ENCODE data around the gene FBXL13.
"Not testable (repeated sequence)": the region's sequence is repeated elsewhere in the genome, so short reads cannot be mapped to it uniquely, and the experiment has no call there.

FBXL13 gene

DNA sequence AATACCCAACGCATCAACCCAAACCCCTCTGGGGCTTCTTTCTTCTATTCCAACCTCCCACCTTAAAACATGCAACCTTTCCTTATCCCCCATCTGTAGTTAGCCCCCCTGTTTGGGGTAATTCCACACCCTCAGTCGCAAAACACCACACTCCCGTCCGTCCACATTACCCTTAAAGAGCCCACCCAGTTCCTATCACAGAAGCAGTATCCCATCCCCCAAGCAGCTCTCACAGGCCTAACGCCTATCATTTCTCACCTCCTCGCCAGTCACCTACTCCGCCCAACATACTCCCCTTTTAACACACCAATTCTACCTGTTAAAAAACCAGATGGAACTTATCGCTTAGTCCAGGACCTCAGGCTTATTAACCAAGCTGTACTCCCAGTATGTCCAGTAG lies 98.1 kb downstream of the FBXL13 start:
- TF ChIP-seq, protein P1, sequence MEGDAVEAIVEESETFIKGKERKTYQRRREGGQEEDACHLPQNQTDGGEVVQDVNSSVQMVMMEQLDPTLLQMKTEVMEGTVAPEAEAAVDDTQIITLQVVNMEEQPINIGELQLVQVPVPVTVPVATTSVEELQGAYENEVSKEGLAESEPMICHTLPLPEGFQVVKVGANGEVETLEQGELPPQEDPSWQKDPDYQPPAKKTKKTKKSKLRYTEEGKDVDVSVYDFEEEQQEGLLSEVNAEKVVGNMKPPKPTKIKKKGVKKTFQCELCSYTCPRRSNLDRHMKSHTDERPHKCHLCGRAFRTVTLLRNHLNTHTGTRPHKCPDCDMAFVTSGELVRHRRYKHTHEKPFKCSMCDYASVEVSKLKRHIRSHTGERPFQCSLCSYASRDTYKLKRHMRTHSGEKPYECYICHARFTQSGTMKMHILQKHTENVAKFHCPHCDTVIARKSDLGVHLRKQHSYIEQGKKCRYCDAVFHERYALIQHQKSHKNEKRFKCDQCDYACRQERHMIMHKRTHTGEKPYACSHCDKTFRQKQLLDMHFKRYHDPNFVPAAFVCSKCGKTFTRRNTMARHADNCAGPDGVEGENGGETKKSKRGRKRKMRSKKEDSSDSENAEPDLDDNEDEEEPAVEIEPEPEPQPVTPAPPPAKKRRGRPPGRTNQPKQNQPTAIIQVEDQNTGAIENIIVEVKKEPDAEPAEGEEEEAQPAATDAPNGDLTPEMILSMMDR (IDR thresholded peaks at IDR 0.05; ENCODE audit: control insufficient read depth, extremely low read depth, insufficient read depth) = no peak
- DNase-seq (ENCODE audit: low read depth) = no peak
- no peak overlapping the region for H3K4me3 ChIP-seq (ENCODE audit: low read depth, low read length)

GRCh38 chr7:102975854-102976253 lies 98.7 kb downstream of the FBXL13 start:
- no peak overlapping the region for H3K4me3 ChIP-seq (ENCODE audit: low read depth, low read length)
- DNase-seq (ENCODE audit: low read depth) = no peak
- TF ChIP-seq, protein P1 (IDR thresholded peaks at IDR 0.05; ENCODE audit: control insufficient read depth, extremely low read depth, insufficient read depth) = no peak

DNA sequence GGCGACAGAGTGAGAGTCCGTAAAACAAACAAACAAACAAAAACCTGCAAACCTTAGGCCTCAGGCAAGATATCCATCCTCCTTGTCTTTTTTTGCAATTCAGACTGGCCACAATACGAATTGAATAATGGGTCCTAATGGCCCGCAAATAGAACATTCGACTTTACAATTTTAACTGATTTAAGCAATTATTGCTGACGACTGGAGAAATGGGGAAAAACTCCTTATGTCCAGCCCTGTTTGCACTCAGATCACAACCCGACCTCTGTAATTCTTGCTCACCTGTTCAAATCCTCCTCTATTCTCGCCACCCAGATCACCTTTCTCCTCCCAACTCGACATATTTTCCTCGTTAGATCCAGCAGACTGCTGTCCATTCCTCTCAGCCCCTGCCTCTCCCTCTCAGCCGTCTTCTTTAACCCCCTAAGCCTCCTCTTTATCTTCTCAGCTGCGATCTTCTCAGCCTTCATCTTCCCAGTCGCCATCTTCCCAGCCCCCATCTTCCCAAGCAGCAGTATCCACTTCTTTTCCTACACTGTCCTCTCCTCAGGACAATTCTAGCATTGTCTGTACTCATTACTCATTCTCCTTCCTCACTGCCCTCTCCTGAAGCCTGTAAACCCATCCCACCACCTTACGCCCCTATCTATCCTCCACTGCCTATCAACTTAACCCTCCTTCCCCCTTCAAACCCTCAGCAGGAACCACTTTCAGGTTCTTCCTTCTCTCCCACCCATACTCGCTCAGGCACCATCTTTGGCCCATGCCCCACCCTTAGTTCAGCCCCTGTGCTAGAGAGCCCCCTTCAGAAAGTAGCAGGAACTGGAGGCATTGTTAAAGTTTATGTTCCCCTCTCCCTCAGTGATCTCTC lies 100.0 kb downstream of the FBXL13 start:
- TF ChIP-seq, protein P1 (IDR thresholded peaks at IDR 0.05; ENCODE audit: control insufficient read depth, extremely low read depth, insufficient read depth) = no peak
- DNase-seq (ENCODE audit: low read depth) = no peak
- no peak overlapping the region for H3K4me3 ChIP-seq (ENCODE audit: low read depth, low read length)

DNA sequence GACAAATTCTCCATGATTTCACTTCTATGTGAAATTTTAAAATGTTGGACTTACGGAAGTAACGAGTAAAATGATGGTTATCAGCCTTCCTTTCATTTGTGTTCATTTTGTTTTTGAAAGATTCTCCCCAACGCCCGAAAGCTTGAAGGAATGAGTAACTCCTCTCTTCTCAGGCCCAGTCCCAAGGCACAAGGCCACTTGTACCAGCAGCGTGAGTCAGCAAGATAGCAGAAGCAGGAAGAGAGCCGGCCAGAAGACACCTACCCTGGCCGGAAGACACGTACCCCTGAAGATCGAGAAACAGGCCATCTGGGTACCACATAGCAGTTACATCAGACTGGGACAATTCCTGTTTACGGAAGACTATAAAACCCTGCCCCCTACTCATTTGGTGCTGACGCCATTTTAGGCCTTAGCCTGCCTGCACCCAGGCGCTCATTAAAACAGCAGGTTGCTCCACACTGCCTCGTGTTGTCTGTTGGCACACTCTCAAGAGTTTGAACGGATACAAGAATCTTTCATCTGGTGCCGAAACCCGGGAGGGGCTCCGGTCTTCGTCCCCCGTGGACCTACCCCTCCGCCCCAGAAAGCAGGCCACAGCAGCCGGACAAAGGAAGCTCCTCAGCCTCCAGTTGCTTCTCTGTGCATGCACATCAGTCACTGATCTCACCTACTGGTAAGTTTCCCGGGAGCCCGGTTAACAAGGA lies 101.3 kb downstream of the FBXL13 start:
- DNase-seq (ENCODE audit: low read depth) = no peak
- no peak overlapping the region for H3K4me3 ChIP-seq (ENCODE audit: low read depth, low read length)

DNA sequence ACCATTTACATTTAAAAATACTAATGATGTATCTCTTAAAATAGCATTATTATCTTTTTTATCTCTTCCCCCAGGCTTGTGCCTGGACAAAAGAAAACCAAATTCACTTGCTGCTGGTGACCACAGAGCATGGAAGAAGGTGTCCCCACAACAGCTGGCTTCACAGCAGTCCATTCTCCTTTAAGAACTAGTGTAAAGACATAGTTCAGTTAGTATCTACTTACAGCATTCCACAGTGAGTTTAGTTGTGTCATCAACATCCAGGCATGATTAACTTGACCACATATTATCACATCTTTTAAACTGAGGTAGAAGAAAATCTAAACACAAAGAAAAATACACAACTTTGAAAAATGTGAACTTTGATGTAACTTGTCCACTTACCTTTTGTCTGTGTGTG lies 106.8 kb downstream of the FBXL13 start:
- TF ChIP-seq, protein P1 (IDR thresholded peaks at IDR 0.05; ENCODE audit: control insufficient read depth, extremely low read depth, insufficient read depth) = no peak
- no peak for DNase-seq (ENCODE audit: low read depth)
- H3K4me3 ChIP-seq (ENCODE audit: low read depth, low read length) = no peak overlapping the region

More for the DNA sequence above, 101.3 kb downstream of the FBXL13 start:
- TF ChIP-seq, protein P1 (IDR thresholded peaks at IDR 0.05; ENCODE audit: control insufficient read depth, extremely low read depth, insufficient read depth) = no peak

DNA sequence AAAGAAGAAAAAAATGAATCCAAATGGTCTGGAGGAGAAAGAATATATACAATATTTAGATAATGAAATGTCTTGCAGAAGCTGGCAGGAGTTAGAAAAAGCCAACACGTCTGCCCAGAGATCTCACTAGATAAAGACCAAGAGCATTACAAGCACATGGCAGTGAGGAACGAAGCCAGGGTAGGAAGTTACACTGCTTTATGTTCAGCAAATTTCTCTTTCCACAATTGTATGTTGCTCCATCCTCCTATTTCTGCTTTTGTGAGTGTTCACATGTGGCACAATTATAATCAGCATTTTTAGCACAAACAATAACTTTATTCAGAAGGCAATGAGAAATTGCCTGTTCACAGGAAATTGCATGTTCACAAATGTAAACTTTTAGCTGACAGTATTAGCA lies 108.1 kb downstream of the FBXL13 start:
- no peak overlapping the region for H3K4me3 ChIP-seq (ENCODE audit: low read depth, low read length)
- DNase-seq (ENCODE audit: low read depth) = no peak
- TF ChIP-seq, protein P1 (IDR thresholded peaks at IDR 0.05; ENCODE audit: control insufficient read depth, extremely low read depth, insufficient read depth) = no peak

GRCh38 chr7:102961993-102962392 lies 112.6 kb downstream of the FBXL13 start:
- not testable (repeated sequence) for DNase-seq (ENCODE audit: low read depth); H3K4me3 ChIP-seq (ENCODE audit: low read depth, low read length)

- DNase-seq (ENCODE audit: low read depth) = not testable (repeated sequence)
Measured at GRCh38 chr7:102958004-102958403, 116.6 kb downstream of the FBXL13 start.

GRCh38 chr7:102954359-102954758 lies 120.2 kb downstream of the FBXL13 start:
- DNase-seq (ENCODE audit: low read depth) = not testable (repeated sequence)

More at GRCh38 chr7:102958004-102958403, 116.6 kb downstream of the FBXL13 start:
- H3K4me3 ChIP-seq (ENCODE audit: low read depth, low read length) = not testable (repeated sequence)

More at GRCh38 chr7:102954359-102954758, 120.2 kb downstream of the FBXL13 start:
- not testable (repeated sequence) for H3K4me3 ChIP-seq (ENCODE audit: low read depth, low read length)
